ENCODE measurements around the gene FBXL14. TPM values are rescaled to one million over a fixed set of nuclear protein-coding genes. Genes with fewer than 3 reads are reported as not detected.
A peak's percentile ranks its signal among the peaks of the same experiment; 100 is the strongest.

The FBXL14 gene
- total RNA-seq, 1 experiment from 2014 or later, result 5.0 TPM

DNA sequence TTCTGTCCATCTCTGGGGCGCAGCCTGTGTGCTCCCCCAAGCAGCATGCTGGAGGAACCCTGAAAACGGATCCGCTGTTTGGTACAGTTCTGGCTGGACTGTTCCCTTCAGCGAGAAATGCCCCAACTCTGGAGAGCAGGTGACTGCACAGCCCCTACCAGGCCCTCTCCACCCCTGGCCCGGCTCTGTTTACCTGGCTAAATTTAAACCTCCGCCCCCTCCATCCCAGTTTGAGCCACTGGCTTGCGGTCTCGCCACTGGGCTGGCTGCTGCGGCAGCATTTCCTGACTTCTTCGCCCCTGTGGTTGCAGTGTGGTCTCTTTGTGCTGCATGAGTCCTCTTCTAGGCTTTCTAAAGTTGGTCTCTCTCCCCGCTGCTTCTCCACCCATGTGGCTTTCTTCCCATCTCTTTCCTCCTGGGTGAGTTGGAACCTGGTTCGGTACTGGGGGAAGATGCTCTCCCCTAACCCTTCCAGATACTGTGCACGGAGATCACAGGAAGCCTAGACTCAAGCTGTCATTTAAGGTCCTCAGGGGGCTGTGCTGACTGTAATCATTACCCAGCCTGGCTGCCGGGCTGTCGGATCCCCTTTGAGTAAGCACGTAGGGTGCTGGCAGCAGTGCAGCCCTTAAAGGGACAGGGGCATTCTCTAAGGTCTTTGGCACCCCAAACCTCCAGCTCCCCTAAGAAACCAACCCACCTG is 60.6 kb downstream of the FBXL14 start:
- no peak for DNase-seq (ENCODE audit: low spot score)

DNA sequence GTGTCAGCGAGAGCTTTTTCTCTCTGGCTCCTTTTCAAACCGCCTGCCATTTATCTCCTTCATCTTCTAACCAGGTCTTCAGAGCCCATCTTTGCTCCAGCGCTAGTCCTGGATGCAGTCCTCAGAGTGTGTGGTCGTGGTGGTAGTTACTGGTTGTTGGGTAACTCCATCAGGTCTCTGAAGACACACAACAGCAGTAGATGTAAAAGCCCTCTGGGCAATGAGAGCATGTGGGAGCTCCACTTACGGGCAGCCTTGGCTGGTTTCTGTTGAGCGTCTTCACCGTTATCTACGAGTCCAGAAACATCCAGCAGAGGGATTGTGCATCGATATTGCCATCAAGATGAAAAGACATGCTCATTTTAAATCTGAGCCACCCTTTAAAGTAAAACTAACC is 61.2 kb downstream of the FBXL14 start:
- DNase-seq (ENCODE audit: low spot score), result no peak

DNA sequence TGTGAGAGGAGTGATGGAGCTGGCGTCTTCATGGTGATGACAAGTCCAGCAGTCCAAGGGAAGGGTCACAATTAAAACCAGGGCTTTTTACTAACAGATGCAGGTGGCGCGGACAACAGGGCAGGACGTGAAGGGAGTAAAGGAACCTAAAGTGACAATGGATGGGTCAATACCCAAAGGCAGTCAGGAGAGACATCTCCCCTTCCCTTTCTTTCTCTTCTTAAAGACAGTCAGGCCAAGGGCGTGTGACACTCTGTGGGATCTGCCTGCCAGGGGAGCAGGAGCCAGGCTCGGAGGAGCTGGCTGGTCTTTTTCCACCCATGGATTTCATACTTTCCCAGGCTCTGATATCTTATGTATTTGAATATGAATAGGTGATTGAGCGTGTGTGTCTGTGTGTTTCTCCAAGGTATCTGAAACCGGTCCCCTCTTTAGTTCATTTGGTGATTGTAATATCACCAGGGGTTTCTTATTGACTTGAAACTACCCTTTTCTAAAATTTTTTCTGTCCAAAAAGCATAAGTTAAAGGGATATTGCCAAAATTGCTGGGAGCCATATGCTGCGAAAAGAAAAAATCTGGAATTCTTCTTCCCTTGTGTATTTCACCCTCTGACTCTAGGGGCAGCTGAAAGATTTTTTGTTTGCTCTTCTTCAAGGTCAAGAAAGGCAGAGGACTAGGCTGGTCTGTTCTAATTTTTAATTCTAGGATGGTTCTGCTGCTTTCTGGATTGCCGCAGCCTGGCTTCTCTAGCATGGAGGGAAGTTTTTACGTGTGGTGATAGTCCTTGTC is 61.8 kb downstream of the FBXL14 start:
- DNase-seq (ENCODE audit: low spot score), result no peak

GRCh38 chr12:1531654-1532374 is 62.6 kb downstream of the FBXL14 start:
- DNase-seq (ENCODE audit: low spot score), result no peak

- DNase-seq (ENCODE audit: low spot score), result no peak
Observed at GRCh38 chr12:1531153-1531653, 63.2 kb downstream of the FBXL14 start.

GRCh38 chr12:1530592-1531152 is 63.7 kb downstream of the FBXL14 start:
- no peak for DNase-seq (ENCODE audit: low spot score)

DNA sequence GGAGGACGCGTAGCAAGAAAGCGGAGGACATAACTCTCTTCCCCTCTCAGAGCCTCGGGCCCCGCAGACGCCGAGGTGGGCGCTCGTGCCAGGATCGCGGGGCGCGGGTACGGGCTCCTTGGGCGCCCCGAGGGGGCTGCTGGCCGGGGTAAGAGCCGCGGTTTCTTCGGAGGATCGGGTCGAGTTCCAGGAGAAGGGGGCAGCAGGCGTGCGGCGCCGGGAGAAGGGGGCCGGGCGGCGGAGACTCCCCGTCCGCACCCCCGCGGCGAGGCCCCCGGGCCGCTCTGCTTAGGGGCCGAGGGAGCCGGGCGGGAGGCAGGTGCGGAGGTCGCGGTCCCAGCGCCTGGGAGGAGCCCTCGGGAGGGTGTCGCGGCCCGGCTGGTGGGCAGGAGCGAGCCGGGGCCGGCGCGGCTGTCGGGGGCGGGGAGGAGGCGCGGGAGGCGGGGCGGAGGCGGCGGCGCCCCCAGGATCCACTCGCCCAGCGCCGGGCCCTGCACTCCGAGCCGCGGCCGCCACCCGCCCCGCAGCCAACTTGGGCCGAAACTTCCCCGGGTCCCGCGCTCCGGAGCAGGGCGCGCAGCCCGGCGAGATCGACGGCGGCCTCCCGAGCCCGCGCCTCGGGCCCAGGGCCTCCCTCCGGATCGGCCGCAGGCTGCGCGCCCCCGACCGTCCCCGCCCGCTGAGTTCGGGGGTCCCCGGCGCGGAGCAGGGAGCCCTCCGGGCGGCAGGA is 64.4 kb downstream of the FBXL14 start:
- DNase-seq (ENCODE audit: low spot score), result no peak

DNA sequence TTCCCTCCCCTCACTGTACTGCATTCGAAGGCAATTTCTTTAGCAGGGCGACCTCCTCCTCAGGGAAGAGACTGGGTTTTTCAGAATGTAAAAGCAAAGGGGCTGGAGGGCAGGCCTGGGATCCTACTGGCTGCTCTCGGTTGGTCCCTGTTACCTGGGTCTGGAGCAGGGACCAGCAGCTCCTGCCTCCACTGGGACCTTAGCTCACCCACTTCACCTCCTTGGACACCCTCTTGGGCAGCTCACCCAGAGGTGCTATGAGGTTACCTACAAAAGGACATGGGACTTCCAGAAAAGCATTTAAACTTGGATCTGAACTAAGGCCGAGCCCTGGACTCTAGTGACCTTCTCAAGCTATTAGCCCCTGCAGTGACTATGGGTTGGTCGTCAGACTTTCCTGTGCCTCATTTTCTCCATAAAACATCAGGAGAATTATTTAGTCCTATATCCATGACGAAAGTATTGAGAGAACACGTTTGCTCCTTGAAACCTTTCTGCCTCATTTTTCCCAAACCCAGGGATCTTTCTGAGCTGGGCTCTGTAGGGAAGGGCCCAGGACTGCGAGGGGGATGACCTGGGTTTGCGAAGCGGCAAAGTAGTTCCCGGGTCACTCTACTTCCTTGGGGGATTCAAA is 65.0 kb downstream of the FBXL14 start:
- DNase-seq (ENCODE audit: low spot score), result no peak

- DNase-seq (ENCODE audit: low spot score), result no peak
Observed at GRCh38 chr12:1528791-1529190, 65.6 kb downstream of the FBXL14 start.

- DNase-seq (ENCODE audit: low spot score), result peak; percentile 70
Observed at GRCh38 chr12:1527789-1528188, 66.6 kb downstream of the FBXL14 start.

DNA sequence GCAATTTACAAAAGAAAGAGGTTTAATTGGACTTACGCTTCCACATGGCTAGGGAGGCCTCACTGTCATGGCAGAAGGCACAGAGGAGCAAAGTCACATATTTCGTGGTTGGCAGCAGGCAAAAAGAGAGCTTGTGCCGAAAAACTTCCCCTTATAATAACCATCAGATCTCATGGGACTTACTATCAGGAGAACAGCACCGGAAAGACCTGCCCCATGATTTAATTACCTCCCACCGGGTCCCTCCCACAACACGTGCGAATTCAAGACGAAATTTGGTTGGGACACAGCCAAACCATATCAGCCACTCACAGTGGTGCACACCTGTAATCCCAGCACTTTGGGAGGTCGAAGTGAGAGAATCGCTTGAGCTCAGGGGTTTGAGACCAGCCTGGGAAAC is 68.5 kb downstream of the FBXL14 start:
- no peak for DNase-seq (ENCODE audit: low spot score)

- no peak for DNase-seq (ENCODE audit: low spot score)
Observed at GRCh38 chr12:1523558-1524050, 70.8 kb downstream of the FBXL14 start.

GRCh38 chr12:1523046-1523445 is 71.3 kb downstream of the FBXL14 start:
- DNase-seq (ENCODE audit: low spot score), result no peak

GRCh38 chr12:1519642-1520041 is 74.7 kb downstream of the FBXL14 start:
- no peak for DNase-seq (ENCODE audit: low spot score)

DNA sequence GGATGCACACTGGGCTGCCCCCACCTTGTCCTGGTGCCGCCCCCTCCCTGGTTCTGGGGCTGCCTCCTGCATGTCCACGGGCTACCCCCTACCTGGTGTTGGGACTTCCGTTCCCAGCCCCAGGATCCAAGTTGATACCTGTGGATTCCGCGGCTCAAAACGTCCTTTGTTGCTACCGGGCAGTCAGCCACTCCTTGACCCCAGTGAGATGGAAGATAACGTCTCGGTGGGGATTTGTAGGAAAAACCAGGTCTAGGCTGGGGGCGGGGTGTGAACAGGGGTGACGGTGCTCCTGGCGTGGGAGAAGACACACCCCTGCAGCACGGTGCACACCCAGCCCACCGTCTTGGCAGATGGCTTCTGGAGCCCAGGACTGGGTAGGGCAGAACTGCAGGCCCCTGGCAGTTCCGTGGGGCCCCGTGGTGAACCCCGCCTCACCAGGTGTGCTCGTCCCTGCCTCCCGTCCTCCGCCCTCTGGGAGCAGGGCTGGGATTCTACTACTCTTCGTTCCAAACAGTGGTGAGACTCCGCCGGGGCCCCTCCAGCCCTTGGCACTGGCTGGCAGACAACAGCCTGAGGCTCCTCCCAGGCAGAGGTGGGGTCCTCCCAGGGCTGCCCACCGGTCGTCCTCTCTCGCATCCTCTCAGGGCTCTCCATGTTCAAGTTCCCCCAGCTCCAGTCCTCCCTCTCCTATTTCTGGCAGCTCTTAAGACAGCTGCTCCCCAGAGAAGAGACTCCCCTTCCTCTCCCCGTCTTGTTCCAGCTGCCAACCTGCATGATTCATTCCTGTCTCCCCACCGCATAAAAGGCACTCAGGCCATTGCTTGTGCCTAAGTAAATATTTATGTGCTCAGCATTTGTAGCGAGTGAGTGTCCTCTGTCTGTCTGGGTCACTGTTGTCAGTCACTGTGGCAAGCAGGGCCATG is 75.5 kb downstream of the FBXL14 start:
- DNase-seq (ENCODE audit: low spot score), result peak; percentile 63

GRCh38 chr12:1517734-1518525 is 76.5 kb downstream of the FBXL14 start:
- DNase-seq (ENCODE audit: low spot score), result no peak

- DNase-seq (ENCODE audit: low spot score), result no peak
Observed at GRCh38 chr12:1517007-1517406, 77.4 kb downstream of the FBXL14 start.
